C4-2B (cell line): ENCODE data around the gene CLDN3.

Experiments
- H3K27ac ChIP-seq: fragments of 450-650 bp; 2 replicates; pipeline ENCODE4 v1.5.1; 2017
- CTCF ChIP-seq: fragments of 450-650 bp; conservative IDR thresholded peaks from 2 replicates; pipeline ENCODE4 v1.5.1; 2017; ENCODE audit warnings: mild to moderate bottlenecking
- ZFX ChIP-seq: fragments of 450-650 bp; IDR thresholded peaks from 2 replicates; pipeline ENCODE4 v1.6.1; 2017

The CLDN3 gene

DNA sequence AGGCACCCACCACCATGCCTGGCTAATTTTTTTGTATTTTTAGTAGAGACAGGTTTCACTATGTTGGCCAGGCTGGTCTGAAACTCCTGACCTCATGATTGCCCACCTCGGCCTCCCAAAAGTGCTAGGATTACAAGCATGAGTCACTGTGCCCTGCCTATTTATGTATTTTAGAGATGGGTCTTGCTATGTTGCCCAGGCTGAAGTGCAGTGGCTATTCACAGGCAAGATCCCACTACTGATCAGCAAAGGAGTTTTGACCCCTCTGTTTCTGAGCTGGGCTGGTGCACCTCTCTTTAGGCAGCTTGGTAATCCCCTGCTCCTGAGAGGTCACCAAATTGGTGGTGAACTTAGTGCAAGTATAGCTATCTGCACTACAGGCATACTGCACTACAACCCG lies 37.7 kb downstream of the CLDN3 start:
- no peak for TF ChIP-seq ZFX
- TF ChIP-seq CTCF: no peak

DNA sequence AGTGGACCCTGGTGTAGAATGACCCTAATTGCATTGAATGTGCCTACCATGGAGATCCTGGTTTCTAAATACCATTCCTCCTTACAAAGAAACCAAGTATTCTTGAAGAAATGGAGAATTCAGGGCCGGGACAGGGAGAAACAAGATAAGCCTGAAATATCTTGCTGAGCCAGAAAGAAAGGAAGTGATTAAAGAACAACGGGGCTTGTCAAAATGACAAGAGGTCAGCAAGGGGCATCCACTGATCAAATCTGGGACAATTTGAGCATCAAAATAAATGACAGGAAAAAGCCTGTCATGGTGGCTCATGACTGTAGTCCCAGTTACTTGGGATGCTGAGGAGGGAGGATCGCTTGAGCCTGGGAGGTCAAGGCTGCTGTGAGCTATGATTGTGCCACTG lies 39.6 kb downstream of the CLDN3 start:
- TF ChIP-seq CTCF: no peak
- TF ChIP-seq ZFX: no peak
- no peak overlapping the region for H3K27ac ChIP-seq

More for the DNA sequence above, 37.7 kb downstream of the CLDN3 start:
- no peak overlapping the region for H3K27ac ChIP-seq

GRCh38 chr7:73728551-73728950 lies 41.5 kb downstream of the CLDN3 start:
- TF ChIP-seq CTCF (no peak), ZFX (no peak)
- H3K27ac ChIP-seq: no peak overlapping the region

DNA sequence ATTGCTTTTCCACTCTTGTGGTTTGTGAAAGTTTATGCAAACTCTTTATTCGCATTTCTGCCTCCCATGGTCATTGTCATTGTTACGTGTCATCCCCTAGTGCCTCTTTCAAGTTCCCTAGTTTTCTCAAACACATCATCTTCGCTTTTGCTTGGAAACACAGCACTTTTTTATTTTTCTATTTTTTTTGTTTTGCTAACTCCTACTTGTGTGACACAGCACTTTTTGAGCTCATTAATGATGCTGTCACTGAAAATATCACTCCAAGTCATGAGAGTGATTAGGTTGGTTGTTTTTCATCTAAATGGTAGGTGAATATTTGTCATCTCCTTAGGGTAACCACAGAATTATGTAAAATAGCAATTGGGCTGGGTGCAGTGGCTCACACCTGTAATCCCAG lies 42.1 kb downstream of the CLDN3 start:
- no peak overlapping the region for H3K27ac ChIP-seq
- TF ChIP-seq ZFX (no peak), CTCF (no peak)

GRCh38 chr7:73726083-73726466 lies 44.0 kb downstream of the CLDN3 start:
- TF ChIP-seq ZFX (no peak), CTCF (peak; percentile 78)
- no peak overlapping the region for H3K27ac ChIP-seq

DNA sequence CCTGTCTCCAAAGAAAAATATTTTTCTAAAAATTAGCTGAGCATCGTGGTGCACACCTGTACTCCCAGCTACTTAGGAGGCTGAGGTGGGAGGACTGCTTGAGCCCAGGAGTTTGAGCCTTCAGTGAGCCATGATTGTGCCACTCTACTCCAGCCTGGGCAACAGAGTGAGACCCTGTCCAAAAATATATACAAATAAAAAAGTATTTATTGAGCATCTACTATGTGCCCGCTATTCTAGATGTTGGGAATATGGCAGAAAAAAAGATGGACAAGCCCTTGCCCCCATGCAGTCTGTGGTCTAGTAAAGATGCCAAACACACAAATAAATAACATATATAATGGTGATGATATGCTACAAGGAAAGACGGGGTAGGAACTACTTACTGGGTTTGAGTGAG lies 46.3 kb downstream of the CLDN3 start:
- TF ChIP-seq CTCF (no peak), ZFX (no peak)
- no peak overlapping the region for H3K27ac ChIP-seq

- TF ChIP-seq CTCF (no peak), ZFX (no peak)
- no peak overlapping the region for H3K27ac ChIP-seq
Measured at GRCh38 chr7:73722785-73723184, 47.3 kb downstream of the CLDN3 start.

- peak overlapping the region; percentile 41 for H3K27ac ChIP-seq
Measured at GRCh38 chr7:73722182-73722581, 47.9 kb downstream of the CLDN3 start.
